GM06990 (cell line): ENCODE measurements around the gene SHMT2.
"Not testable (repeated sequence)": the region's sequence is repeated elsewhere in the genome, so short reads cannot be mapped to it uniquely, and the experiment has no call there.

Experiments
- DNase-seq: peaks from one replicate; pipeline ENCODE4 v3.0.0-alpha.2; 2011; ENCODE audit not compliant: insufficient read length; ENCODE audit errors: extremely low read depth
- H3K27me3 ChIP-seq: replicated peaks from 2 replicates; pipeline ENCODE4 v1.6.0; 2011; ENCODE audit warnings: low read length; ENCODE audit not compliant: control insufficient read depth, insufficient read depth
- H3K36me3 ChIP-seq: 2 replicates; pipeline ENCODE4 v1.5.1; 2011; ENCODE audit warnings: low read length; ENCODE audit not compliant: control insufficient read depth, insufficient read depth
- H3K4me3 ChIP-seq: replicated peaks from 2 replicates; pipeline ENCODE4 v1.5.1; 2011; ENCODE audit warnings: low read depth, mild to moderate bottlenecking, control low read depth, low read length
- CTCF ChIP-seq: IDR thresholded peaks from 2 replicates; pipeline ENCODE4 v1.5.1; 2011; ENCODE audit warnings: low read length, control low read depth, mild to moderate bottlenecking, inconsistent platforms; ENCODE audit not compliant: insufficient read depth, poor library complexity, severe bottlenecking

Gene SHMT2

DNA sequence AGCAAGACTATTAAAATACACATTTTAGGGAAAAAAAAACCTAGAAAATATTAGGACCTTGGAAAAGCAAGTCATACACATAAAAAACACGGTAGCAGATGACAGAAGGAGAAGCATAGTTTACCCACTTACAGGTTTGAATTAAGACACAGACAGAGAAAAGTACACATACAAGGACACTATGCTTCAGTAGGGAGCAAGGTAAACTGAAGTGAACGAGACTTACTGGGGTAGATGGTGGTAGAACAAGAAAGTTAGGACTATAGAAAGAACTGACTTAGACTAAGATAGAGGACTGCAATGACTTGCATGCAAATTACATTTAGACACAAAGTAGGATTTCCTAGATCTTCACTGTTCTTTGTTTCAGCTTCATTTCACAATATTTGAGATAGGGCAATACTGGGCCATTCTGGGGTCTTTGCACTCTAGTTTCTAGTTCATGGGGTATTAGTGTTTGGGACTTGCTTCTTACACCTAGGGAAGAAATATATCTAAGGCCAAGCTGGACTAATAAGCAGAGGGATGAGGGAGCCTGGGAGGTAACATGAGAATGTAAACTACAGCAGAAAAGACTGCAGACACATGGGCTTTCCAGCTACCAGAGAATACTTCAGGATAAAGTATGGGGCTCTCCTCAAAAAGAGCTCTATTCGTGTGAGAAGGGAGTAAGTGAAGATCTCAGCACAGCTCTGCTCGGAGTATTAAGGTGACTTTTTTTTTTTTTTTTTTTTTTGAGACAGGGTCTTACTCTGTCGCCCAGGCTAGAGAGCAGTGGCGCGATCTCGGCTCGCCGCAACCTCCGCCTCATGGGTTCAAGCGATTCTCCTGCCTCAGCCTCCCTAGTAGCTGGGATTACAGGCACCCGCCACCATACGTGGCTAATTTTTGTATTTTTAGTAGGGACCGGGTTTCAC is 49.2 kb downstream of the SHMT2 start:
- TF ChIP-seq CTCF: no peak

GRCh38 chr12:57280211-57281062 is 50.9 kb downstream of the SHMT2 start:
- H3K27me3 ChIP-seq: no peaks in the 10 kb centered on the region
- no peak for TF ChIP-seq CTCF
- H3K4me3 ChIP-seq: no peak overlapping the region
- peaks cover 3% of the 10 kb centered on the region for H3K36me3 ChIP-seq
- peak; percentile 41 for DNase-seq

More for the DNA sequence above, 49.2 kb downstream of the SHMT2 start:
- Histone ChIP-seq H3K36me3 (peaks cover under 1% of the 10 kb centered on the region), H3K27me3 (no peaks in the 10 kb centered on the region), H3K4me3 (no peak overlapping the region)
- DNase-seq: no peak

- H3K36me3 ChIP-seq, H3K4me3 ChIP-seq, H3K27me3 ChIP-seq, DNase-seq: not testable (repeated sequence)
Observed at GRCh38 chr12:57282073-57282472, 52.6 kb downstream of the SHMT2 start.
